Activated CD4-positive, alpha-beta memory T cell treated with anti-CD3 and anti-CD28 coated beads for 36 hours (primary cell): Measurements from ENCODE around the gene DOCK8. TPM values are rescaled to one million over a fixed set of nuclear protein-coding genes. Genes with fewer than 3 reads are reported as not detected.

Source experiments
- CTCF ChIA-PET: fragments of 350-600 bp; sonication (Branson Sonifier 250); formaldehyde crosslinking; loops from one replicate; lab custom pipeline; 2021; ENCODE audit warnings: antibody characterized with exemption, inconsistent platforms; lab: Charles Lee
- POLR2A ChIA-PET: fragments of 350-600 bp; sonication (Branson Sonifier 250); formaldehyde crosslinking; loops from one replicate; lab custom pipeline; 2021; ENCODE audit warnings: antibody characterized with exemption; lab: Charles Lee
- DNase-seq: peaks from one replicate; pipeline ENCODE4 v3.0.0-alpha.2; 2020
- H3K27ac Mint-ChIP-seq: one replicate; pipeline ENCODE4 v1.8.0; 2021; ENCODE audit warnings: mixed read lengths
- H3K27me3 Mint-ChIP-seq: one replicate; pipeline ENCODE4 v1.8.0; 2021; ENCODE audit warnings: mixed read lengths
- H3K36me3 Mint-ChIP-seq: one replicate; pipeline ENCODE4 v1.8.0; 2021; ENCODE audit warnings: mixed read lengths
- H3K4me1 Mint-ChIP-seq: one replicate; pipeline ENCODE4 v1.8.0; 2021; ENCODE audit warnings: low read depth, mixed read lengths
- H3K4me3 Mint-ChIP-seq: one replicate; pipeline ENCODE4 v1.8.0; 2021; ENCODE audit warnings: mild to moderate bottlenecking, mixed read lengths
- H3K9me3 Mint-ChIP-seq: one replicate; pipeline ENCODE4 v1.8.0; 2021; ENCODE audit warnings: mixed read lengths
- intact Hi-C: fragments of 100-400 bp; cut with micrococcal nuclease; formaldehyde crosslinking; loops from one replicate; pipeline ENCODE4 v1.15.1; 2023
- total RNA-seq, 2 experiments: library from RNA; stranded (reverse); gene quantifications; one replicate each; pipeline ENCODE4 v1.2.3, GENCODE V29; 2021

DOCK8 gene
- total RNA-seq, 2 experiments from 2014 or later = 140 to 141 TPM

DNA sequence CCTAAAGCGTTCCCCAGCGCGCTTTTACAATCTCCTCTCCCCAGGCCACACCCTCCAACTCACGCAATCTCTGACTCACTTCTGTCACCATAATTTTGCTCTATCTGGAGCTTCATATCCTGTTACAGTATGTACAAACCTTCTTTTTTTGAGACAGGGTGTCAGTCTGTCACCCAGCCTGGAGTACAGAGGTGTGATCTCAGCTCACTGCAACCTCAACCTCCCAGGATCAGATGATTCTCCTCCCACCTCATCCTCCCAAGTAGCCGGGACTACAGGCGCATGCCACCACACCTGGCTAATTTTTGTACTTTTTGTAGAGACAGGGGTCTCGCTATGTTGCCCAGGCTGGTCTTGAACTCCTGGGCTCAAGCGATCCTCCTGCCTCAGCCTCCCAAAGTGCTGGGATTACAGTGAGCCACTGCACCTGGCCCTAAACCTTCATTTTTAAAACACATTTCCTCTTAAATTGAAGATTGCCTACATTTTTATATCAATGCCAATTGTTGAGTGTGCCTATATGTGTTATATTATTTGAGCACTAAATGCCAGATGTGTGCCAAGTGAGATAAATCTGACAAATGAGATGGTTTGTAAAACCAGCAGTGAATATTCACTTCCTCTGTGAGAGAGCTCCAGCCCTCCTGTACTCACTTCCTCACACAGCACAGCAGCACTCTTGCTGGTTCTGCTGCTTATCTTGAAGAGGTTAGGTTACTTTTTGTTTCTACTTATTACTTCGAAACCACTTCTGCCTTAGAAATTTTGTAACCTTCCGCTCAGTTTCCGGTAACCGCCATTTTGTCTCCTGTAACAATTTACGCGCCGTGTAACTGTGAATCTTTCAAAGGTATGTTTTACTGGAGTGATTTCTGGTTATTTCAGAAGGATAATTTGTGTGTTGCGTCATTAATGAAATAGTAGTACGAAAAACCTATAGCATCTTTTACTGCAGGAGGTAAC, 57.9 kb downstream of the DOCK8 start:
- peak overlapping the region; percentile 86 for H3K4me3 Mint-ChIP-seq
- H3K27me3 Mint-ChIP-seq = no peaks in the 10 kb centered on the region
- ChIA-PET POLR2A (interaction anchor here (0.6 to 2.8 kb wide), 4 partner anchors 10 to 57 kb away, joined by 3 to 34 read pairs (median 10); partner anchors contain the start of gene DOCK8), CTCF (interaction anchor here (1.2 kb wide), 1 partner anchor 58 kb away, joined by 6 read pairs; the partner anchor contains the start of gene DOCK8)
- H3K4me1 Mint-ChIP-seq = peaks cover 64% of the 10 kb centered on the region
- intact Hi-C loops = loop anchor here (1.0 to 10.0 kb wide), 8 partner anchors 10 to 1742 kb away; partner anchors contain the start of genes DOCK8 and SMARCA2
- peaks cover 2% of the 10 kb centered on the region for H3K9me3 Mint-ChIP-seq
- peak; percentile 83 for DNase-seq
- H3K36me3 Mint-ChIP-seq = peaks cover 26% of the 10 kb centered on the region
- H3K27ac Mint-ChIP-seq = peak overlapping the region; percentile 100

DNA sequence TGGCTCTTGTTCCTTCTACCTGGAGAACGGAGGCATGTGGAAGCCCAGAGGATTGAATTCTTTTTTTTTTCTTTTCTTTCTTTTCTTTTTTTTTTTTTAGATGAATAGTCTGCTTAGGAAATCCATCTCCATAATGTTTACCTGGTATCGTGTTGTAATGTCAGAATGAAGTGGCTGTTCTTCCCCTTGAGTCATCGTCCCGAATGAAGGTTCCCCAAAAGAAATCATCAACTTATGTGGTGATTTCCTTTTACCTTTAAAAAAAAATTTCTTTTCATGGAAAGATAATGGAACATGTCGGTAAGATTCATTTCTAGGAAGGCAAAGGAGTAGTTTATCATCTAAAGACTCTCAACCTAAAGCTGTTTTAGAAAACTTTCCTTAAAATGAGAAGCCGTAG, 59.7 kb downstream of the DOCK8 start:
- DNase-seq = no peak
- Mint-ChIP-seq H3K27ac (peak overlapping the region; percentile 100), H3K27me3 (no peaks in the 10 kb centered on the region), H3K36me3 (peaks cover 22% of the 10 kb centered on the region), H3K4me3 (peak overlapping the region; percentile 86), H3K9me3 (no peaks in the 10 kb centered on the region), H3K4me1 (peaks cover 47% of the 10 kb centered on the region)
- intact Hi-C loops = loop anchor here (10.0 kb wide), 3 partner anchors 170 to 1740 kb away; partner anchors contain the start of gene SMARCA2
- CTCF ChIA-PET = interaction anchor here (1.2 kb wide), 1 partner anchor 8 kb away, joined by 3 read pairs; no protein-coding TSS in a partner anchor
- POLR2A ChIA-PET = interaction anchor here (1.3 to 2.7 kb wide), 2 partner anchors 8 to 22 kb away, joined by 3 to 16 read pairs; no protein-coding TSS in a partner anchor

DNA sequence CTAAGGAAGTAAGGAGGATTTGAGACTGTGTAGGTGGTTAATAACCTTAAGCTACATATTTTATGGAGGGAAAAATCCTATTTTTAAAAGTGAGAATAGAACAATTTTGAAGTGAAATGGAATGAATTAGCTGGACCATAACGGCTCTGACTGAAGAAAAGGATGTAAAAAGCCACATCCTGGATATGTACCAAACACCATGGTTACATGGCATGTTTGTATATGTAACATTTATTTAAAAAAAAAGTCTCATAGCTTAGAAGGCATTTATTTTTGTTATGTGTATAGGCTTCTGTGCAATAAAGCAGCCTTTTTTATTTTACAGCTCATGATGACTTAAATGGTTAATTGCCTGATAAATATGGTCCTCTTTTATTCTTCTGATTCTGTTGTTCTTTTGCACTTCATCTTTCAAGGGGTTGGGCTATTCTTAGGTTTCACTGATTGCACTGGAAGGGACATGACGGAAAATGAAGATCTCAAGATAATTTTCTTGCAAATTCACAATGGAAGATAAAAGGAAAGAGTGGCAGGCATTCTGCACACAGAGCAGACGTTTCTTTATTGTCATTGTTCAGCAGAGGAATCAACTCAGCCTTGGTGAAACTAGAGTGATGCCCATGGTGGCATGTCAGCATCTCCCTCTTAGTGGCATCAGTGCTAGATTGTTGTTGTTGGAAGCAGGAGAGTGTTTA, 63.1 kb downstream of the DOCK8 start:
- ChIA-PET CTCF (interaction anchor here (0.9 to 2.0 kb wide), 2 partner anchors 19 to 63 kb away, joined by 5 to 6 read pairs; partner anchors contain the start of gene DOCK8), POLR2A (interaction anchor here (0.9 to 2.1 kb wide), 3 partner anchors 9 to 63 kb away, joined by 3 to 12 read pairs (median 8); partner anchors contain the start of gene DOCK8)
- Mint-ChIP-seq H3K36me3 (peaks cover 35% of the 10 kb centered on the region), H3K27me3 (no peaks in the 10 kb centered on the region), H3K9me3 (no peaks in the 10 kb centered on the region), H3K27ac (no peak overlapping the region), H3K4me3 (no peak overlapping the region), H3K4me1 (peaks cover 35% of the 10 kb centered on the region)
- DNase-seq = peak; percentile 16
- intact Hi-C loops = loop anchor here (1.0 to 10.0 kb wide), 4 partner anchors 62 to 1737 kb away; partner anchors contain the start of gene SMARCA2

DNA sequence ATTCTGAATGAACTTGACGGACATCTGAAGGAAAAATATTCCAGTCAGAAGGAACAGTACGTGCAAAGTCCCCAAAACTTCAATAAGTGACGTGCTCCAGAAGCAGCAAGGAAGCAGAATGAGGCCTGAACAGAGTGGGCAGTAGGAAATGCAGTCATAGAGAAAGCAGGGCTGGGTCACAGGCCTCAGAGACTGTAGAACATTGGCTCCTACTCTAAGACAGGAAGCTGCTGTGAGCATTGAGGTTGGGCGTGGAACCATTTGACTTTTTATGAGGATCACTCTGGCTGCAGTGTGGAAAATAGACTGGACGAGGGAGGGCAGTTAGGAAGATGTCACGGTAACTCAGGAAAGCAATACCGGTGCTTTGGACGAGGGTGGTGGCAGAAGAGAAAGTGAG, 64.0 kb downstream of the DOCK8 start:
- intact Hi-C loops = loop anchor here (10.0 kb wide), 3 partner anchors 166 to 1736 kb away; partner anchors contain the start of gene SMARCA2
- H3K27me3 Mint-ChIP-seq = no peaks in the 10 kb centered on the region
- ChIA-PET POLR2A (interaction anchor here (0.7 to 2.1 kb wide), 3 partner anchors 8 to 64 kb away, joined by 6 to 12 read pairs (median 8); partner anchors contain the start of gene DOCK8), CTCF (interaction anchor here (2.0 kb wide), 1 partner anchor 64 kb away, joined by 6 read pairs; the partner anchor contains the start of gene DOCK8)
- H3K9me3 Mint-ChIP-seq = no peaks in the 10 kb centered on the region
- H3K27ac Mint-ChIP-seq = no peak overlapping the region
- peaks cover 32% of the 10 kb centered on the region for H3K36me3 Mint-ChIP-seq
- H3K4me1 Mint-ChIP-seq = peaks cover 40% of the 10 kb centered on the region
- peak; percentile 82 for DNase-seq
- no peak overlapping the region for H3K4me3 Mint-ChIP-seq

DNA sequence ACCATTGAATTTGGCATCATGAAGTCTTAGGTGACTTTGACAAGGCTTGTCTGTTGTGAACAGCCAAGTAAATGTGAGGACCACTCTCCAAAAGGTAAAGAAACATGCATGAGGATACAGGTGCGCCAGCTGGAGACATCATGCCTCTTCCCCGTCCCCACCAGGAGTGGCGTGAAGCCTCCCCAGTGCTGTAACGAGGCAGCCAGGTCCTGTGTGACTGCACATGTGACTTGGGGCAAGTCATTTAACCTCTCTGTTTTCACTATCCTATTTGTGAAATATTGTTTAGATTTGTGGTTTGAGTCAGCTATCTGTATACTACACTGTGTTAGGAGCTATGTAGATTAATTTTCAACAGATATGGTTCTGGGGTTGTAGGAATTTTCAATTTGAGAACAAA, 65.0 kb downstream of the DOCK8 start:
- H3K36me3 Mint-ChIP-seq = peaks cover 33% of the 10 kb centered on the region
- H3K27me3 Mint-ChIP-seq = no peaks in the 10 kb centered on the region
- no peaks in the 10 kb centered on the region for H3K9me3 Mint-ChIP-seq
- DNase-seq = peak; percentile 59
- peaks cover 49% of the 10 kb centered on the region for H3K4me1 Mint-ChIP-seq
- intact Hi-C loops = loop anchor here (10.0 kb wide), 3 partner anchors 165 to 1735 kb away; partner anchors contain the start of gene SMARCA2
- ChIA-PET CTCF (interaction anchor here (1.0 to 3.2 kb wide), 2 partner anchors 27 to 65 kb away, joined by 4 to 19 read pairs; partner anchors contain the start of gene DOCK8), POLR2A (interaction anchor here (0.8 kb wide), 1 partner anchor 57 kb away, joined by 5 read pairs; no protein-coding TSS in a partner anchor)
- no peak overlapping the region for H3K27ac Mint-ChIP-seq
- H3K4me3 Mint-ChIP-seq = no peak overlapping the region

DNA sequence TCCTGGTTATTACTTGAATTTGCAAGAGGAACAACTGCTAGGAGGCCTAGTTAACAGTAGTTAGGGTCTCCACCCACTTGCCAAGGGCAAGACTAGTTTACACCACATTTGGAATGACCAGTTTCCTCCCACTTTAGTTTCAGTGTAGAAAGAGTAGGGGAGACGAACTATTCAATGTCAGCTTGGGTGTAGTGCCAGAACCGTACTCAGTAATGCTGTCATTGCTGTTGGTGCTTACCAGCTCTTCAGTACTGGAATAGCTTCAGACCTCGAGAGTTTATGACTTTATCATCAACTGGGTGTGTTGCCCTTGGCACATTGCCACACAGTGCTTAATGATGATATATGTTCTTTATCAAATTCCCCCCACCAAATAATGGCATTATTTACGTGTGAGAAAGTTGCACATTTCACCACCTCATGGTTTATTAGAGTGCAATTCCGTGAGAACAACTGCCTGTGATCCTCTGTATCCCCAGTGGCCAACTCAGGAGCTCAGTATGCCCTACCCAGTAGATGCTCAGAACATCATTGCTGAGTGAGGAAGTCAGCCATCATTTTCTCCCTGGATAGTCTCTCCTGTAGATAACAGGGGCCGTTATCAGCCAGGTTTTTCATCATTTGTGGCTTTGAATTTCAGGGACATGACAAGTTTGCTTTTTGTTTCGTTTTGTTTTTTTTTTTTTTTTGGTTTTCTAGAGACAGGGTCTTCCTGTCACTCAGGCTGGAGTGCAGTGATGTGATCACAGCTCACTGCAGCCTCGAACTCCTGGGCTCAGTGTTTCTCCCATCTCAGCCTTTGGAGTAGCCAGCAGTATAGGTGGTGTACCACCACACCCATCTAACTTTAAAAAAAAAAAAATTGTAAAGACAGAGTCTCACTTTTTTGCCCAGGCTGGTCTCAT, 67.3 kb downstream of the DOCK8 start:
- H3K36me3 Mint-ChIP-seq = peaks cover 43% of the 10 kb centered on the region
- H3K27me3 Mint-ChIP-seq = no peaks in the 10 kb centered on the region
- no peaks in the 10 kb centered on the region for H3K9me3 Mint-ChIP-seq
- CTCF ChIA-PET = interaction anchor here (1.0 to 3.2 kb wide), 2 partner anchors 8 to 67 kb away, joined by 3 to 19 read pairs; partner anchors contain the start of gene DOCK8
- H3K4me3 Mint-ChIP-seq = peak overlapping the region; percentile 72
- peak overlapping the region; percentile 89 for H3K27ac Mint-ChIP-seq
- H3K4me1 Mint-ChIP-seq = peaks cover 52% of the 10 kb centered on the region
- intact Hi-C loops = loop anchor here (1.0 kb wide), 2 partner anchors 10 to 14 kb away; no protein-coding TSS in a partner anchor
- POLR2A ChIA-PET = interaction anchor here (0.6 to 2.1 kb wide), 4 partner anchors 9 to 67 kb away, joined by 3 to 16 read pairs (median 6); no protein-coding TSS in a partner anchor
- peak; percentile 59 for DNase-seq

DNA sequence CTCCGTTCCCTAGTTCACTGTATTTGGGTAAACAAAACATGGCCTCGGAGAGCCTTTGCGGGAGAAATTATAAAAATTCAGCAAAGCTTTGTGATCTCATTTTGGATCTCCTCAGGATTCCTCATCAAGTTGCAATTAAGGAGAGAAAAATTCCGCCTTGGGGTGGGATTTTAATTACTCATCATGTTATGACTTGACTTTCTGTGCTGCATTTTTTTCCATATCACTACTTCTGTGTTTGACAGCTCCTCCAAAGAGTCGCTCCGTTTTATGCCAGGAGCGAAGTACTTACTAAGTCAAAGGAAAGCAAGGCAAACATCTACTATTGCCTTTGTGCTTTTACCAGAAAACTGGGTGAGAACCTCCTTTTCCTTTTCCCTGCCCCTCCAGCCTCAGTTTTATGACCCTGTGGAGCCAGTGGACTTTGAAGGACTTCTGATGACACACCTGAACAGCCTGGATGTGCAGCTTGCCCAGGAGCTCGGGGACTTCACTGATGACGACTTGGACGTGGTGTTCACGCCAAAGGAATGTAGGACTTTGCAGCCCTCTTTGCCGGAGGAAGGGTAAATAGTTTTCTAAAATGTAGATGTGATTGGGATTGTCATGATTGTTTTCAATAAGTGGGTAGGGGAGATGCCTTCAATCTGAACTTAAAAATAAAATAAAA, 71.5 kb downstream of the DOCK8 start:
- DNase-seq = no peak
- no peaks in the 10 kb centered on the region for H3K27me3 Mint-ChIP-seq
- H3K4me3 Mint-ChIP-seq = no peak overlapping the region
- peaks cover 68% of the 10 kb centered on the region for H3K4me1 Mint-ChIP-seq
- CTCF ChIA-PET = interaction anchor here (1.0 to 2.4 kb wide), 2 partner anchors 20 to 72 kb away, joined by 3 to 6 read pairs; partner anchors contain the start of gene DOCK8
- H3K9me3 Mint-ChIP-seq = no peaks in the 10 kb centered on the region
- H3K27ac Mint-ChIP-seq = no peak overlapping the region
- POLR2A ChIA-PET = interaction anchor here (1.5 to 1.7 kb wide), 2 partner anchors 8 to 9 kb away, joined by 3 to 8 read pairs; no protein-coding TSS in a partner anchor
- H3K36me3 Mint-ChIP-seq = peaks cover 68% of the 10 kb centered on the region
- intact Hi-C loops = no loop called here

DNA sequence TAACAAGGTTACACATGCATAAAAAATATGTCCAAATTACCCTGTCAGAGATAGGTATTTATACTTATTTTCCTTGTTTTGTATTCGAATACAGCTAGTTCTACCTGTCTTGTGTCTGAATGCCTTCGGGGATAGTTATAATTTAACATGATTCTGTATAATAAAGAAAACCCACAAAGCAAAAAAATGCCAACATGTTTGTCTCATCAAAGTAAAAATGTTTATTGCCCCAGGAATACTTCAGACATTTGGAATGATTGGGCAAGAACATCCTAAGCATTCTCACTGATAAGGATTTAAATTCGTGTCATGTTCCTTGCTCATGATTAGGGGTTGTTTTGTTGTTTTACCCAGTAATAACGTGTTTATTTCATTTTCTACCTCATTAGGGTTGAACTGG, 74.5 kb downstream of the DOCK8 start:
- Mint-ChIP-seq H3K4me3 (no peak overlapping the region), H3K27me3 (no peaks in the 10 kb centered on the region), H3K4me1 (peaks cover 57% of the 10 kb centered on the region), H3K9me3 (no peaks in the 10 kb centered on the region), H3K36me3 (peaks cover 67% of the 10 kb centered on the region), H3K27ac (no peak overlapping the region)
- ChIA-PET CTCF (interaction anchor here (2.4 kb wide), 1 partner anchor 75 kb away, joined by 6 read pairs; the partner anchor contains the start of gene DOCK8), POLR2A (no interaction called here)
- intact Hi-C loops = no loop called here
- no peak for DNase-seq

DNA sequence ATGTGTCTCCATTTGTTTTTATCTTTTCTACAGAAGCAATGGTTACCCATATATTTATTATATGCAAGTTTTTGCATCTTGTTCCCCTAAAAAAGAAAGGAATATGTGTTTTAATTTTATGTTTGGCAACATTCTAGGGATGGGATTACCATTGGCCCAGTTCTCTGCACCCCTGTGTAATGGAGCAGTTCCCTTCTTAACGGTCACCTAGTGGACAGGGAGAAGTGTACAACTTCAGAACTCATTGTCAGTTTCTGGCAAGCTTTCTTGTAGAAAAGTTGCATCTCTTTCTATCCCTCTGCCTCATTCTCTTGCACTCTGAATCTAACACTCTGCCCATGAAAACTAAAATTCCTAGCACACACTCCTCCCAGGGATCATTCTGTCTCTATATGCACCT, 78.2 kb downstream of the DOCK8 start:
- H3K27me3 Mint-ChIP-seq = no peaks in the 10 kb centered on the region
- intact Hi-C loops = no loop called here
- ChIA-PET CTCF (interaction anchor here (0.7 to 1.2 kb wide), 3 partner anchors 13 to 81 kb away, joined by 3 to 6 read pairs (median 3); partner anchors contain the start of gene DOCK8), POLR2A (interaction anchor here (1.0 kb wide), 1 partner anchor 78 kb away, joined by 3 read pairs; no protein-coding TSS in a partner anchor)
- peaks cover 54% of the 10 kb centered on the region for H3K4me1 Mint-ChIP-seq
- DNase-seq = no peak
- H3K36me3 Mint-ChIP-seq = peaks cover 53% of the 10 kb centered on the region
- H3K9me3 Mint-ChIP-seq = no peaks in the 10 kb centered on the region
- H3K4me3 Mint-ChIP-seq = no peak overlapping the region
- H3K27ac Mint-ChIP-seq = no peak overlapping the region
